Stimulated activated CD8-positive, alpha-beta memory T cell treated with anti-CD3 and anti-CD28 coated beads, Interleukin-15, amount 100 ng/mL, for 48 hours (primary cell): ENCODE data around the gene PPP2R3B.
"Not testable (repeated sequence)": the region's sequence is repeated elsewhere in the genome, so short reads cannot be mapped to it uniquely, and the experiment has no call there.

Source experiments
- DNase-seq, 2 donors: peaks; one replicate each; pipeline ENCODE4 v3.0.0-alpha.2; 2020; ENCODE audit warnings: low read depth in 2 of 2

PPP2R3B gene, protein sequence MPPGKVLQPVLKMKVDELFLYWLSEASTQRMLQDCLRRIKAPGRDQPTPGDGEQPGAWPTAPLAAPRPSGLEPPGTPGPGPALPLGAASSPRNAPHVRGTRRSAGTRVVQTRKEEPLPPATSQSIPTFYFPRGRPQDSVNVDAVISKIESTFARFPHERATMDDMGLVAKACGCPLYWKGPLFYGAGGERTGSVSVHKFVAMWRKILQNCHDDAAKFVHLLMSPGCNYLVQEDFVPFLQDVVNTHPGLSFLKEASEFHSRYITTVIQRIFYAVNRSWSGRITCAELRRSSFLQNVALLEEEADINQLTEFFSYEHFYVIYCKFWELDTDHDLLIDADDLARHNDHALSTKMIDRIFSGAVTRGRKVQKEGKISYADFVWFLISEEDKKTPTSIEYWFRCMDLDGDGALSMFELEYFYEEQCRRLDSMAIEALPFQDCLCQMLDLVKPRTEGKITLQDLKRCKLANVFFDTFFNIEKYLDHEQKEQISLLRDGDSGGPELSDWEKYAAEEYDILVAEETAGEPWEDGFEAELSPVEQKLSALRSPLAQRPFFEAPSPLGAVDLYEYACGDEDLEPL

DNA sequence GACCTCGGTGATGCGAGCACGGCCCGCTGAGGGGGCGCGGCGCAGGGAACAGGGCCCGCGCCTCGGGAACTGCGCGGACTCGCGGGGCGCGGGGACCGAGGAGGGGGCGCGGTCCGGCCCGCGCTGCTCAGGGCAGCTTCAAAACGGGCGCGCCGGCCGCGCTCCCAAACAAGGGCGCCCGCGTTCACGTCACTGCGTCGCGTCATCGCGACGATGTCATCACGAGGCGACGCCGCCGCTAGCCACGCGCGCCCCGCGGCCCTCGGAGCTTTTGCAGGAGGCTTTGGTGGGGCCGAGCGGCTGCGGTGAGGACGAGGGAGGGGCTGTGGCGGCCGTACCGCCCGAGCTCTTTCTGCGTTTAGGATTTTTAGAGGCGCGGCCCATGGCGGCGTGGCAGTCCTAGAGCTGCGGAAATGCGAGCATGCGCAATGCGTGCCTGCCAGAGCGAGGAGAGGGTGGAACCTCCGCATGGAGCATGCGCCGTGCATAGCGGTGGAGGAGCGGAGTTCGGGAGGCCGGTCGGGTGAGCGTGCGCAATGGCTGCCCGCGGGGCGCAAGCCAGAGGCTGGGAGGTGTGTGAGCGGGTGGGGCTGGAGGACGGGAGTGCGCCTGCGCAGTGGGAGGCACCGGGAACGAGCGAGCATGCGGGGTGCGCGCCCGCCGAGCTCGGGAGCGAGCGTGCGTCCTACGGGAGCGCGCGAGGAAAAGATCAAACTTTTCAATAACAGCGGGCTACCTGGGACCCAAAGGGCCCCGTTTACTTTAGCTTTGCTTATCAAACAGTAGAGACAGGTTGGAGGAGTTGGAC, at the start of gene PPP2R3B:
TSS of gene PPP2R3B (minus strand) at position 140 of the 808 bp plus-strand sequence. CDS start 216 bp downstream, outside the sequence.
- DNase-seq = peak; percentile 99

DNA sequence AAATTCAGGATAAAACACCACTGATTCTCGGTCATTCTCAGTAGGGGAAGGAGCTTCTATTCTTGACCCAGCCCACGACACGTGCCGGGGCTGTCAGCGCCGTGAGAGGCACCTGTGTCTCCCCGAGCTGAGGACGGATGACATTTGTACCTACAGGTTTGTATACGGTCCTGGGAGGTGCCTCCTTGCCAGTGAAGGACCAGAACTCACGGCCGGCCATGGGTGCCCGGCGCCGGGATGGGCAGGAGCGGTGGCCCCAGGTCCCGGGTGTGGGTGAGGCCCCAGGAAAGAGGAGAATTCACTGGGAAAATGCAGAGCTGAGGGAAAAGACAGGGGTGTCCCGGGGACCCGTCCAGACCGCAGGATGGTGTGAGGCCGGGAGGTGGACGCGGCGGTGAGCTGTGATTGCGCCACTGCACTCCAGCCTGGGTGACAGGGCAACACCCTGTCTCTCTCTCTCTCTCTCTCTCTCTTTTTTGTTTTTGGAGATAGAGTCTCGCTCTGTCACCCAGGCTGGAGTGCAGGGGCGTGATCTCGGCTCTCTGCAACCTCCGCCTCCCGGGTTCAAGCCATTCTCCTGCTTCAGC, 48.9 kb upstream of the PPP2R3B start:
- DNase-seq = no peak

DNA sequence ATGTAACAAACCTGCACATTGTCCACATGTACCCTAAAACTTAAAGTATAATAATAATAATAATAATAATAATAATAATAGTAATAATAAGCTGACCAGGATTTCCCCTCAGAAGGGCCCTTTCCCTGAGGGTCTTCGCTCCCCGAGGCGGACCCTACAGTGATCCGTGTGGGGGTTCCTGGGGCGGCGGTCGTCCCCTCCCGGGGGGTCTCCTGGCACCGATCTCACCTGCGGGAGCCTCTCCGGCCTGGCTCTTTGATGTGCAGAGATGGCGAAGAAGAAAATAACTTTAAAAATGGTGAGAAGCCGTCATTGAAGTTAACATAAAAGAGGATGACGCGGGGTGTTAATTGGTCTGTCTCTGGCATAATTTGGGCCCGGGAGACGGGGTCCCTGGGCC, 48.2 kb upstream of the PPP2R3B start:
- no peak for DNase-seq

DNA sequence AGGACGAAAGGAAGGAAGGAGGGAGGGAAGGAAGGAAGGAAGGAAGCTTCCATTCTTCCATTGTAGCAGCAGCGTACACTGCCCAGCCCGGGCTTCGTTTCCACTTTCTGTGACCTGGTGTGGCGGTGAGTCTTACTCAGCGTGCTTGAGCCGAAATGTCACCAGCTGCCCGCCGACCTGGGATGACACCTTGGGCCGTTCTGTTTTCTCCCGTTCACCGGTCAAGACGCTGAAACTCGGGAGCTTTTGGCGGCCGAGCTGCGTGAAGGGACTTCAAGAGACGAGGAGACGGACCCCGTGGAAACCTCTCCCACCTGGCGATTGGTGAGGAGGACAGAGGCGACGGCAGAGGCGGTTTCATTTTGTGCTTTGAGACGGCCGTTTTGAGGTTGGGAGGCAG, 47.1 kb upstream of the PPP2R3B start:
- no peak for DNase-seq

DNA sequence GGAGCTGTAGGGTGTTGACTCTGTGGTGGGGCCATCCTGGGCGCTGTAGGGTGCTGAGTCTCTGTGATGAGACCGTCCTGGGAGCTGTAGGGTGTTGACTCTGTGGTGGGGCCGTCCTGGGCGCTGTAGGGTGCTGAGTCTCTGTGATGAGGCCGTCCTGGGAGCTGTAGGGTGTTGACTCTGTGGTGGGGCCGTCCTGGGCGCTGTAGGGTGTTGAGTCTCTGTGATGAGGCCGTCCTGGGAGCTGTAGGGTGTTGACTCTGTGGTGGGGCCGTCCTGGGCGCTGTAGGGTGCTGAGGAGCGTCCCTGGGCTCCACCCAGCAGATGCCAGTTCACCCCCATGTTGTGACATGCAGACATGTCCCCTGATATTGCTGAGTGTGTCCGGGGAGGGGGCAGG, 46.0 kb upstream of the PPP2R3B start:
- not testable (repeated sequence) for DNase-seq

DNA sequence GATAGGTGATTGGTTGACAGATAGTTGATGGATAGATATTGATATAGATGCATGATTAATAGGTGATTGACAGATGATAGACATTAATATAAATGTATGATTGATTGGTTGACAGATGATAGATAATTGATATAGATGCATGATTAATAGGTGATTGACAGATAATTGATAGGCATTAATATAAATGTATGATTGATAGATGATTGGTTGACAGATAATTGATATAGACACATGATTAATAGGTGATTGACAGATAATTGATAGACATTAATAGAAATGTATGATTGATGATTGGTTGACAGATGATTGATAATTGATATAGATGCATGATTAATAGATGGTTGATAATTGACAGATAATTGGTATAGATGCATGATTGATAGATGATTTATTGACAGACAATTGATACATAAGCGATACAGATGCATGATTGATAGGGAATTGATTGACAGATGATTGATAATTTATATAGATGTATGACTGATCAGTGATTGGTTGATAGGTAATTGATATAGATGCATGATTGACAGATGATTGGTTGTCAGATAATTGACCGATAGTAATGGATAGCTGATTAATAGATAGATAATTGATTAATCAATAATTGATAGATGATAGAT, 44.9 kb upstream of the PPP2R3B start:
- no peak for DNase-seq

DNA sequence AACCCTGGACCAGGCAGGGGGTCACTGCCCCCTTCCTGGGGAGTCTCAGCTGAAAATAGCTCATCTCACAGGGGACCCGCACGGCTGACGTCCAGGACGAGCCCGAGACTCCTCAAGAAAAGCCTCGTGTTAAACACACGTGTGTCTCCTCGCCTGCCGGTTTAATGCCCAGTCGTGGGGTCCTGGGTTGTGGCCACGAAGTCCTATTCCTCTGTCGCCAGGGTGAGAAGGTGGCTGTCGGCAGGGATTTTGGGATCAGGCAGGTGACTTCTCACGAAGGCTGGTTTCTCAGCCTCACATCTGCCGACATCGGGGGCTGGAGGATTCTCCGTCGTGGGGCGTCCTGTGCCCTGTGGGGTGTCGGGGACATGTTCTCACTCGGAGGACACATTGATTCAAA, 44.3 kb upstream of the PPP2R3B start:
- no peak for DNase-seq

DNA sequence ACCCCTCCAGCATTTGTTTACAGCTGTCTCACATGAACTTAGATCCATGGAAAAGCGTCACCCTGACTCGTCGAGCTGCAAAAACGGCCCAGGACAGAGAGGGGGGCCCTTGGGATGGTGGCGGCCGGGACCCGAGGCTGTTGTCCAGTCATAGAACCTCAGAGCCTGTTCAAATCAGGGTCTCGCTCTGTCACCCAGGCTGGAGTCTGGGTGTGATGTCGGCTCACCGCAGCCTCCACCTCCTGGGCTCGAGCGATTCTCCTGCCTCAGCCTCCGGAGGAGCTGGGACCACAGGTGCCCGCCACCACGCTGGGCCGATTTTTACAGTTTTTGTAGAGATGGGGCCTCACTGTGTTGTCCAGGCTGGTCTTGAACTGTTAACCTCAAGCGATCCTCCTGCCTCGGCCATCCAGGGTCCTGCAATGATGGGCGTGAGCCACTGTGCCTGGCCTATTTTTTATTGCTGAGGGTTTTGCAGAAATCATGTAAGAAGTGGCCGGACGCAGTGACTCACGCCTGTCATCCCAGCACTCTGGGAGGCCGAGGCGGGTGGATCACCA, 42.6 kb upstream of the PPP2R3B start:
- DNase-seq = no peak

DNA sequence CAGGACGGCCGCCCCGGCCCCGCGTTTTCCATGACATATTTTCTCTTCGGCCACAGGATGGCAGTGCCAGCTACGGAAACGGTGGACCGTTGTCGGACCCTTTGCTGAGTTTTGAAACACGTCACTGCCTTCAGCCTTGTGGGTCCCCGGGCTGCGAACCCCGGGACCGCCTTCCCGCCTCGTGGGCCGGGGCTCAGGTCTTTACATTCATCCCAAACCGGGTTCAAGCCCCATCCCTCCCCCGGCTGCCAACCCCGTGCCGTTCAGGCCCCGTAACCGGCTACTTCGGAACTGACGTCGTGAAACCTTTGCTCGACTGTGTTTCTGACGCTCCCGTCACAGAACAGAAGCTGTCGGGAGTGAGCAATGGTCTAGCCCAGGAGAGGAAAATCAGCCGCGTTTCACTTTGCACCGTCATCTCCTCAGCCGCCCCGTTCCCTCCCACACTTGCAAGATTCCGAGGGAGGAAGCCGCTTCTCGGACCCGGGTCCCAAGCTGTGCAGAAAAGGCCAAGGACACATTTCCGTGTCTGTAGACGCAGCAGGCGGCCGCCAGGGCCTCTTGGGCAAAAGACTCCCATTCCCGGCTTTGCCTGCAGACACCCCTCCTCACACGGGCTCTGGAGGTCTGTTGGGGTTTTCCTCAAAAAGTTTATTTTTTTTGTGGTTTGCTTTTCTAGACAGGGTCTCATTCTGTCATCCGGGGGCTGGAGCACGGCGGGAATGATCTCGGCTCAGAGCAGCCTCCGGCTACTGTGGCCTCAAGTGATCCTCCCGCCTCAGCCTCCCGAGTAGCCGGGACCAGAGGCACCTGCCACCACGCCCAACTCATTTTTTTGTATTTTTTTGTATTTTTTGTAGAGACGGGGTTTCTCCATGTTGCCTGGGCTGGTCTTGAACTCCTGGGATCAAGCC, 41.4 kb upstream of the PPP2R3B start:
- peak in 1 of 2 donors; percentile 3 for DNase-seq

DNA sequence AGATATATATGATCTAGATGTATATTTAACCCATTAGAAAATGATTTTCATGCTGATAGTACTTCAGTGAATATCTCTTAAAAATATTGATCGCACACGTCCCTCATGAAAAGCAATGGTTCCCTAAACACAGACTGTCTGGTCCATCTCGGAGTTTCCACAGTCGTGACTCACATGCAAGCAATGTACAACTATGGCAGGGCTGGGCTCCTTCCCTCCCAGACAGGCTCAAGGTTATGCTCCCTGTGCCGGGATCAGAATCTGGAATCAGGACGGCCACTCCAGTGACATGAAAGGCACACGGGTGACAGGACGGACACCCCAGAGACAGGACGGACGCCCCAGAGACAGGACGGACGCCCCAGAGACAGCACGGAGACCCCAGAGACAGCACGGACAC, 40.2 kb upstream of the PPP2R3B start:
- no peak for DNase-seq

DNA sequence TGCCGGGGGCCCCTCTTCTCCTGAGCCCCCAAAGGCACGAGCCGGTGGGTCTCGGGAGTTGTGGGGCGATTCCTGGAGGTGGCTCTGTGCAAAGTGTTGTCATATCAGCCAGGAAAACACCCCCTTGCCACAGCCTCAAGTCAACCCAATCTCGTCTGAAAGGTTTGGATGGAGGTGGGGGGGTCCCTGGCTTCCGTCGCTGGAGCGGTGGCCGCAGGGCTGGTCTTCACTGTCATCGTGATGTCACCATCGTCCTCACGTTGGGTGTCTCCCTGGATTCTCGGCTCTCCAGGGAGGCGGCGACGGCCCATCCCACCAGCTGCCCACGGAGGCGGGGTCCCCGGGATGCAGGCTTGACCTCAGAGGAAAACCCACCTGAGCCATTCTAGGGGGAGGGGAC, 38.3 kb upstream of the PPP2R3B start:
- DNase-seq = no peak

DNA sequence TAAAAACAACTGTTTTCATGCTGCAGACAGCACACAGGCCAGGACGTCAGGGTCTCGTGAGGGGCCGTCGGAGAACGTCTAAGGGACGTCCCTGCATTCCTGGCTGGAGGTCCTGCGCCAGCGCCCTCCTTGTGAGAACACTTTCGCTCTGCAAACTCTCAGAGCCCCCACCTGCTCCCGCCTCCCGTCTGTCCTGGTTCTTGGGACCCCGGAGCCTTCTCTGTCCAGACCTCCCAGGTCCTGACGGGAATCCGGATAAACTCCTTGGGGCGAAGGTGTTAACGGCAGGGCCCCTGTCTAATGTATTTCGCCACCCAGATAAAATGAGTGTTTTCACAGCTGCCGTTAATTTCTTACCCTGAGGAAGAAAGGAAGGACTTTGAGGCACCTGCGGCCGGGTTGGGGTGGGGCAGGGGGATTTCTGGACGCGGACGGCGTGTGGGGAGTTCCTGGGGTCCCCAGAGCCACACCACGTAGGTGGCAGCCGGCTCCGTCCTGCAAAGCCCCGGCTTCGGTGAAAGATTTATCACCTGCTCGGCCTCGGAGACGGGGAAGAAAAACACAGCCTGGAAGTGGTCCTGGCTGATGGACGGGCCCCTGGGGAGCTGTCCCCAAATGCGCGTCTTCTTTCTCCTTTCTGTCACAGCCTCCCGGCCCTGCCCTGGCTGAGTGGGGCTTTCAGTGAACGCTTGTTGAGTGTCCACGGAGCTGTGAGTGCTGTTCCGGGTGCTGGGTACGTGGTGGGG, 35.1 kb upstream of the PPP2R3B start:
- DNase-seq = no peak

DNA sequence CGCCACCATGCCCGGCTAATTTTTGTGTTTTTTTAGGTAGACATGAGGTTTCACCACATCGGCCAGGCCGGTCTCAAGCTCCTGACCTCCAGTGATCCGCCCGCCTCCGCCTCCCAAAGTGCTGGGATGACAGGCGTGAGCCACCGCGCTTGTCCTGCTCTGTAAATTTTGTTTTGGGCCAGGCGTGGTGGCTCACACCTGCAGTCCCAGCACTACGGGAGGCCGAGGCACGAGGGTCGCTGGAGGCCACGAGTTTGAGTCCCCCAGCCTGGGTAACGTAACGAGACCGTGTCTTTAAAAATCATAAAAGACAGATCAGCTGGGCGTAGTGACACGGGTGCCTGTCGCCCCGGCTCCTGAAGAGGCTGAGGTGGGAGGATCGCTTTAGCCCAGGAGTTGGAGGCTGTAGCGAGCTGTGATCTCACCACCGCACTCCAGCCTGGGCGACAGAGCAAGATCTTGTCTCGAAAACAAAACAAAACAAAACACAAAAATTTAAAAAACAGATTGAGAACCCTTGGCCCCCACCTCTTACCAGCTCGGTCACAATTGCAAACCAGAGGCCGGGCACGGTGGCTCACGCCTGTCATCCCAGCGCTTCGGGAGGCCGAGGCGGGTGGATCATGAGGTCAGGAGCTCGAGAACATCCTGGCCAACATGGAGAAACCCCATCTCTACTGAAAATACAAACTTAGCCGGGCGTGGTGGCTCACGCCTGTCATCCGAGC, 34.0 kb upstream of the PPP2R3B start:
- no peak for DNase-seq

DNA sequence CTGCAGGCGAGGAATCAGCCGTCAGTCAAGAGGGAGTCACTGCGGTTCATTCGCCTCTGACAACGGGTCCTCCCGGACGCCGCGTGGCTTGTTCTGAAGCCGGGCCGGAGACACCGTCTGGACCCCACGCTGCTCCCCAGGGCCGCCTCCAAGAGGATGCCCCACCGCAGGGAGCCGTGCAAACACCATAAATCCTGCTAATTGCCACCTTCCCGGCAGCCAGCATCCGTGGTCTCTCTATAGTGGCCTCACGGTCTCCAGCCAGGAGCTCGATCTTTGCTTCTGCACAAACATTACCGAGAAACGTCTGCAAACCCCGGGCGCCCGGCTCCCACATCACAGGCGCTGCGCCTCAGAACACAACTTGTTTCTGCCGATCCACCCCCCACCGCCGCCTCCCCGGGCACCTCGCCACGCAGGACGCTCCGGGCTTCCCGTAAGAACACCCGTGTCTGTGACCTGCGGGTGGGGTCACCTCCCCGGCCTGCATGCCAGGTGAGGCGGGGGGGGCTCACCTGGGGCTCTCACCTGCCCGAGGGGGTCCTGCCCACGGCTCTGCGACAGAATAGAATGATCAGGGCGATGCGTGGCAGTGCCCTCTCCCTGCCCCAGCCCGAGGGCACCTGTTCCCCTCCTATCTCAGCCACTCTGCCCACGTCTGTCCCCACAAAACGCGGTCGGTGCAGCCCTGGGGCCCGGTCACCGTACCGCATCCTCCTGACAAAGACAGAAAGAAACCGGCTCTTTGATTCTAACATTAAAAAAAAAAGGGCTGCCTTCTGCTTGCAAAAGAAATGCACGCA, 32.4 kb upstream of the PPP2R3B start:
- no peak for DNase-seq

DNA sequence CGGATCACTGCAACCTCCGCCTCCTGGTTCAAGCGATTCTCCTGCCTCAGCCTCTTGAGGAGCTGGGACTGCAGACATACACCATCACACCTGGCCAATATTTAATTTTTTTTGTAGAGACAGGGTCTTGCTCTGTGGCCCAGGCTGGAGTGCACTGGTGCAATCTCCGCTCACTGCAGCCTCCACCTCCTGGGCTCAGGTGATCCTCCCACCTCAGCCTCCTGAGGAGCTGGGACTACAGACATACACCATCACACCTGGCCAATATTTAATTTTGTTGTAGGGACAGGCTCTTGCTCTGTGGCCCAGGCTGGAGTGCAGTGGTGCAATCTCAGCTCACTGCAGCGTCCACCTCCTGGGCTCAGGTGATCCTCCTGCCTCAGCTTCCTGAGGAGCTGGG, 28.8 kb upstream of the PPP2R3B start:
- DNase-seq = not testable (repeated sequence)

DNA sequence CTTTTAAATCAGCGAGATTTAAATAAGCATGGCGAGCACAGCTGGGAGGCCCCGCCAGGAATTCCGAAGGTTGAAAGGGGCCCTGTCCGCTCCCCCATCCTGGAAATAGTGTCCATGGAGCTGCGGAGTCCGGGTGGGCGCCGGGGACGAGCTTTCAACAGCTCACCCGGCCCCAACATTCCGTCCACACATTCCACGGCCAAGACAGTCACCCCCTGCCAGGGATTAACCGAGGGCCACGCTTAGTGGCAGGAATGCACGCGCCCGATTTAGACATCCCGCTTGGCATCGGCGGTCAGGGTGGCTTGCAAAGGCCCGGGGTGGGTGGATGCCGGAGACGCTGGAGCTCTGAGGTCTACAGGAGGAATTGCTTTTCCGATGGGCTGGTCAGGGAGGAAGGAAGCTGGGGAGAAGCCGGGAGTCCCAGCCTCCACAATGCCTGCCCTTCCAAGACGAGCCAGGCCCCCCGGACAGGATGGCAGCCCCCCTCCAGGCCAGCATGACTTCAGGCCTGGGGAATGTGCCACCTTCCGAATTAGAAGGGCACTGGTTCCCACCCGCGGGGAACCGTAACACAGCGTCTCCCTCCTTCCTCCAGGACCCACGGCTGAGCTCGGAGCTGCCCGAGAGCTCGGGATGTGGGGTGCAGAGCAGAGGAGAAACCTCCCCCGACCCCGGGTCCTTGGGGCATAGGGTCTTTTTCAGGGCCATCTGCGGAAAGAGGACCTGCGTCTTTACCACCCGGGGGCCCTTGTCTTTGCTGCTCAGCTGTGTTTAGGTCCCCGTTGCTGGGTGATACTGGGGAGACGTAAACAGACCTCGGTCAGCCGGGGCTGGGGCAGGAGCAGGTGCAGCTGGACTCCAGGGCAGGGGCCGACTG, 26.9 kb upstream of the PPP2R3B start:
- DNase-seq = no peak

DNA sequence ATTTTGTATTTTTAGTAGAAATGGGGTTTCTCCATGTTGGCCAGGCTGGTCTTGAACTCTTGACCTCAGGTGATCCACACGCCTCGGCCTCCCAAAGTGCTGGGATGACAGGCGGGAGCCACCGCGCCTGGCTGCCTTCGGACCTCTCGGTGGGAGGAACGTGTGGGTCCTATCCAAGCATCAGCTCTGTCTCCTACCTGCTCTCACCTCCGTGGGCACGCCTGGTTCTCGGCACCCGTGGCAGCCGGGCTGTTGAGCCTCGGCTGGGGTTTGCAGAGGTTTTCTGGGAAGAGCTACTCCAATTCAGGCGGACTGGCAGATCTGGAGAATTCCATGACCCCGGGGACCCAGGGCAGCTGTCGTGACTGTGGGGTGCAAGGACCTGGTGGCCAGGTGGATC, 23.6 kb upstream of the PPP2R3B start:
- no peak for DNase-seq
